SK-N-MC (cell line): Measurements from ENCODE around the gene TTC32.

Experiments used
- EZH2 ChIP-seq: fragments of 200-600 bp; sonication (generic); IDR thresholded peaks from one replicate; pipeline ENCODE4 v1.6.1; 2017; ENCODE audit warnings: antibody characterized with exemption
- FOXP2 ChIP-seq: optimal IDR thresholded peaks from 2 replicates; pipeline ENCODE3; 2011; ENCODE audit warnings: mild to moderate bottlenecking, moderate library complexity; ENCODE audit not compliant: insufficient read depth; ENCODE audit errors: extremely low read length, control extremely low read depth
- POLR2AphosphoS5 ChIP-seq: IDR thresholded peaks from 2 replicates; pipeline ENCODE4 v1.6.1; 2012; ENCODE audit warnings: mild to moderate bottlenecking, low read depth, low read length, borderline replicate concordance

DNA sequence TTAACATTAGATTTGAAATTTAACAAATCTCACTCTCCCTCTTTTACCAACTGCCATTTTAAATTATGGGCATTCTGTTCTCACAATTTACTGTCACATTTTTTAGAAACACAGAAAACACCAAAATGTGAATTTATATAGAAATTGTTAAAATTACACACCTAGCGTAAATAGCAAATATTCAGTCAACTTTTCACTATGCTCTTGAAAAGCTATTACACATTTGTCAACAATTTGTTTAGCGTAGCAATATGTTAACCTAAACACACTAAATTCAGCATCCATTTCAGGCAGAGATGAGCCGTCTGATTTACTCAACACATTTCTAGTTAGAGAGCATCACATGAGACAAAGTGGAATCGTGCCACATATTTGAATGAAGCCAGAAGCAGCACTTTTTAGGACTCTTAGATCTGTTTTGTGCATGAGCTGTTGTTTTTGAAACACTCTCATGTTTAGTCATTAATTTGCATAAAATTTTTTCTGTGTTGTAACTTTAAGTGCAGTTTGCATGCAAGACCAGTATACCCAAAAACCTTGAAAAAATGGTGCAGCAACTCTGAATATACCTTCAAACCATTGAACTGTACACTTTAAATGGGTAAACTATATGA, 8.2 kb downstream of the TTC32 start:
- TF ChIP-seq EZH2, result no peak
- no peak for TF ChIP-seq POLR2AphosphoS5
- TF ChIP-seq FOXP2, result no peak
